Gastrocnemius medialis (tissue), 4 donors: Measurements from ENCODE around the gene RNF220. TPM values are rescaled to one million over a fixed set of nuclear protein-coding genes. Genes with fewer than 3 reads are reported as not detected.

Experiments used
- ATAC-seq, 2 donors: fragments of 150-250 bp; one replicate each; pipeline ENCODE4 v1.9.1; 2016
- DNase-seq, 2 donors: peaks; one replicate each; pipeline ENCODE4 v3.0.0-alpha.2; 2019
- H3K27ac ChIP-seq, 4 donors: fragments of 200-600 bp; sonication (generic); 1 replicate in 1 of 4; 2 replicates in 3 of 4; pipeline ENCODE4 v1.5.1; 2016 to 2018; ENCODE audit warnings: mild to moderate bottlenecking in 2 of 4, moderate library complexity in 1 of 4
- H3K27me3 ChIP-seq, 3 donors: fragments of 200-600 bp; sonication (generic) in 2 of 3; 1 replicate in 1 of 3; 2 replicates in 2 of 3; pipeline versions ENCODE4 v1.5.1 to v1.6.0; 2016 to 2019; ENCODE audit warnings: mild to moderate bottlenecking in 1 of 3, moderate library complexity in 1 of 3
- H3K36me3 ChIP-seq, 2 donors: fragments of 200-600 bp; sonication (generic) in 1 of 2; one replicate each; pipeline ENCODE4 v1.5.1; 2017 to 2018
- H3K4me1 ChIP-seq, 2 donors: fragments of 200-600 bp; sonication (generic) in 1 of 2; one replicate each; pipeline ENCODE4 v1.5.1; 2016 to 2017; ENCODE audit warnings: mild to moderate bottlenecking in 2 of 2
- H3K4me3 ChIP-seq, 4 donors: fragments of 200-600 bp; sonication (generic) in 3 of 4; 1 replicate in 1 of 4; 2 replicates in 3 of 4; pipeline ENCODE4 v1.5.1; 2016 to 2019; ENCODE audit warnings: mild to moderate bottlenecking in 2 of 4
- H3K9me3 ChIP-seq, 3 donors: fragments of 200-600 bp; sonication (generic) in 2 of 3; 1 replicate in 1 of 3; 2 replicates in 2 of 3; pipeline ENCODE4 v1.5.1; 2016 to 2019
- POLR2A ChIP-seq, 2 donors: fragments of 450-650 bp; IDR thresholded peaks; one replicate each; pipeline ENCODE4 v1.6.1; 2017; ENCODE audit warnings: antibody characterized with exemption in 2 of 2, mild to moderate bottlenecking in 2 of 2, moderate library complexity in 2 of 2
- in situ Hi-C, 4 donors: fragments of 200-750 bp; cut with MboI; loops; one replicate each; pipeline versions ENCODE4 v1.15.0 to v1.8.0; 2017; ENCODE audit warnings: low sequenced_read_pairs in 4 of 4
- intact Hi-C: fragments of 100-400 bp; cut with DNase I; formaldehyde crosslinking; loops from one replicate; pipeline ENCODE4 v1.15.1; 2023; ENCODE audit warnings: low total_unique reads
- total RNA-seq, 4 donors: library from RNA; depleted of rRNA; stranded (reverse); fragments of >200 nt; gene quantifications; one replicate each; pipeline versions ENCODE4 v1.1.0 to v1.2.3, GENCODE V29; 2016
- TF ChIP-seq, protein P1 (sequence below), 5 experiments: fragments of 450-650 bp in 3 of 5; fragments of 200-600 bp in 2 of 5; sonication (generic) in 2 of 5; IDR thresholded peaks in 4 of 5; conservative IDR thresholded peaks in 1 of 5; 1 replicate in 4 of 5; 2 replicates in 1 of 5; pipeline ENCODE4 v1.5.1; 2016 to 2019; ENCODE audit warnings: antibody characterized with exemption in 5 of 5, mild to moderate bottlenecking in 3 of 5, moderate library complexity in 3 of 5

The RNF220 gene
- total RNA-seq, 4 donors from 2014 or later, result 91.2 to 172 (median 128) TPM

DNA sequence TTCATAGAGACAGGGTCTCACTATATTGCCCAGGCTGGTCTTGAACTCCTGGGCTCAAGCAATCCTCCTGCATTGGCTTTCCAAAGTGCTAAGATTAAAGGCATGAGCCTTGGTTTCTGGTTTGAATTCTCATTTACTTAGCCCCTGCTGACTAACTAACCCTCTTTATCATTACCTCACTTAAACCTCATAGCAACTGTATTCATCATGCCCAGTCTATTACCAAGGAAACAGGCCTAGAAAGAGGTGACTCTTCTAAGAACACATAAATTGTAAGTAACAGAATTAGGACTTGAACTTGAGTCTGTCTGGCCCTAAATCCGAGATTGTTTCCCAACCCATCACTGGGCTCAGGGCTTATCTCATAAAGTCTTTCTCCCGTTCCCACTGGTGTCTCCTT, 225.1 kb downstream of the RNF220 start:
- H3K36me3 ChIP-seq, result peaks cover 0 to 9% of the 10 kb centered on the region in 2 donors
- no peaks in the 10 kb centered on the region for H3K27me3 ChIP-seq
- H3K27ac ChIP-seq, result no peak overlapping the region
- H3K4me1 ChIP-seq, result peaks cover 20 to 27% of the 10 kb centered on the region in 2 donors
- in situ Hi-C loops (no loop called here), intact Hi-C loops (loop anchor here (5.0 kb wide), 2 partner anchors 42 to 102 kb away; partner anchors contain the start of genes ARMH1, RNU5D-1 and TMEM53)
- no peak overlapping the region for H3K4me3 ChIP-seq
- TF ChIP-seq POLR2A (IDR thresholded peaks at IDR 0.05), result no peak
- TF ChIP-seq, protein P1, sequence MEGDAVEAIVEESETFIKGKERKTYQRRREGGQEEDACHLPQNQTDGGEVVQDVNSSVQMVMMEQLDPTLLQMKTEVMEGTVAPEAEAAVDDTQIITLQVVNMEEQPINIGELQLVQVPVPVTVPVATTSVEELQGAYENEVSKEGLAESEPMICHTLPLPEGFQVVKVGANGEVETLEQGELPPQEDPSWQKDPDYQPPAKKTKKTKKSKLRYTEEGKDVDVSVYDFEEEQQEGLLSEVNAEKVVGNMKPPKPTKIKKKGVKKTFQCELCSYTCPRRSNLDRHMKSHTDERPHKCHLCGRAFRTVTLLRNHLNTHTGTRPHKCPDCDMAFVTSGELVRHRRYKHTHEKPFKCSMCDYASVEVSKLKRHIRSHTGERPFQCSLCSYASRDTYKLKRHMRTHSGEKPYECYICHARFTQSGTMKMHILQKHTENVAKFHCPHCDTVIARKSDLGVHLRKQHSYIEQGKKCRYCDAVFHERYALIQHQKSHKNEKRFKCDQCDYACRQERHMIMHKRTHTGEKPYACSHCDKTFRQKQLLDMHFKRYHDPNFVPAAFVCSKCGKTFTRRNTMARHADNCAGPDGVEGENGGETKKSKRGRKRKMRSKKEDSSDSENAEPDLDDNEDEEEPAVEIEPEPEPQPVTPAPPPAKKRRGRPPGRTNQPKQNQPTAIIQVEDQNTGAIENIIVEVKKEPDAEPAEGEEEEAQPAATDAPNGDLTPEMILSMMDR (IDR thresholded peaks at IDR 0.05 in 4 of 5, conservative IDR thresholded peaks at IDR 0.05 in 1 of 5), result no peak
- DNase-seq, result no peak
- no peak for ATAC-seq
- no peaks in the 10 kb centered on the region for H3K9me3 ChIP-seq

DNA sequence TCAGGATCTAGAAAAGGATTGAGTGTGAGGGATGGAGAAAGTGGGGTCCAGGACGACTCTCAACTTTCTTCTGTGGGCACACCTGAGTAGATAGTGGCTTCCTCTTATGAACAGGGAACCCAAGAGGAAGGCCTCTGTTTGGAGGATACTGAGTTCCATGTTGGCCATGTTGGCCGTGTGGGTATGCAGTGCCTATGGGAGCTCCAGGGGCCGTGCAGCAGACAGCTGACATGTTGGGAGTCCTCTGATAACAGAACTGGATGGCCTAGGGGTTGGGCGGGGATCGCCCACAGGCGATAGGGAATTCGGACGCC, 226.2 kb downstream of the RNF220 start:
- intact Hi-C loops, result loop anchor here (5.0 kb wide), 2 partner anchors 41 to 101 kb away; partner anchors contain the start of genes ARMH1, RNU5D-1 and TMEM53
- in situ Hi-C loops, result no loop called here
- DNase-seq, result peak in 1 of 2 donors; percentile 25
- TF ChIP-seq, protein P1 (IDR thresholded peaks at IDR 0.05 in 4 of 5, conservative IDR thresholded peaks at IDR 0.05 in 1 of 5), result no peak
- TF ChIP-seq POLR2A (IDR thresholded peaks at IDR 0.05), result no peak
- no peaks in the 10 kb centered on the region for H3K27me3 ChIP-seq
- peak overlapping the region; percentile 93 to 98 (median 95) for H3K27ac ChIP-seq
- no peaks in the 10 kb centered on the region for H3K9me3 ChIP-seq
- H3K4me3 ChIP-seq, result peak overlapping the region; percentile 73 to 91 (median 86)
- peaks cover 0 to 21% of the 10 kb centered on the region in 2 donors for H3K36me3 ChIP-seq
- peak in 1 of 2 donors; percentile 36 for ATAC-seq
- H3K4me1 ChIP-seq, result peaks cover 27 to 35% of the 10 kb centered on the region in 2 donors

DNA sequence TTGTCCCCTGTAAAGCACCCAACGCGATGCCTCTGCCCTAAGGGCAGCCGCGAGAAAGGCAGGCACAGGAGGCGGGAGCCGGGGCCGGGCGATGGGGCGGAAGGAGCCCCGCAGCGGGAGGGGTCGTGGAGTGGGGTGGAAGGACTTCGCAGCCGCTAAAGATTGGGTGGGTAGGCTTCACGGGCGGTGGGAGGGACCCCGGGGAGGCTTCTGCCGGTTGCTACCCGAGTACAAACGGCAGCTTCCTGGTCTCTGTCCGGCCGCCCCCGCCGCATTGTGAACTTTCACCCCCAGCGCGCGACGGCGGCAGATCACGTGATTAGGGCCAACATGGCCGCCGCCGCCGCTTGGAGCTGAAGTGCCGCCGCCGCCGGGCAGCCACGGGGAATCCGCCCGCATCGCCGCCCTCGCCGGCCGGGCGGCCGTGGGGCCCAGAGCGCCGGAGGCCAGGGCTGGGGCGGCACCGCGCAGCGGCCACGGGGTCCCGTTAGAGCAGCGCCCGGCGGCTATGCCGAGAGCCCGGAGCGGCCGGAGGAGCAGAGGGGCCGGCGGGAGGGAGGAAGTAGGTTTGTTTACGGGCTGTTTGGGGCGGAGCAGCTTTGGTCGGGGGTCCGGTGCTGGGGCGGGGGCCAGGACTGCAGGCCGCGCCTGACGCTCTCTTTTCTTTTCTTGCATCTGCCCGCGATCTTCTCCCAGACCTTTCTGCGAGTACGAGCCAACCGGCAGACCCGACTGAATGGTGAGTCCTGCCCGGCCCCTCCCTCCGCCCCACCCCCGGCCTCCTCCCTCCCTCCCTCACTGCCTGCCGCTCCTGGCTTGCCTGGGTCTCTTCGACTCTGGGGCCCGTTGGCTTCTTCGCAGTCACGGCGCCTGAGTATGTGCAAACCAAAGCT, 226.8 kb downstream of the RNF220 start:
- intact Hi-C loops, result loop anchor here (5.0 kb wide), 2 partner anchors 40 to 100 kb away; partner anchors contain the start of genes ARMH1, RNU5D-1 and TMEM53
- DNase-seq (peak; percentile 78 to 81), ATAC-seq (peak; percentile 87 to 90)
- Histone ChIP-seq H3K27me3 (no peaks in the 10 kb centered on the region), H3K9me3 (no peaks in the 10 kb centered on the region), H3K4me3 (peak overlapping the region; percentile 73 to 91 (median 86)), H3K27ac (peak overlapping the region; percentile 93 to 98 (median 95)), H3K4me1 (peaks cover 33 to 41% of the 10 kb centered on the region in 2 donors), H3K36me3 (peaks cover 0 to 27% of the 10 kb centered on the region in 2 donors)
- peak; percentile 78 to 82 for TF ChIP-seq POLR2A (IDR thresholded peaks at IDR 0.05)
- TF ChIP-seq, protein P1 (IDR thresholded peaks at IDR 0.05 in 4 of 5, conservative IDR thresholded peaks at IDR 0.05 in 1 of 5), result peak in 3 of 5 experiments; percentile 3 to 50 (median 34)
- in situ Hi-C loops, result no loop called here

DNA sequence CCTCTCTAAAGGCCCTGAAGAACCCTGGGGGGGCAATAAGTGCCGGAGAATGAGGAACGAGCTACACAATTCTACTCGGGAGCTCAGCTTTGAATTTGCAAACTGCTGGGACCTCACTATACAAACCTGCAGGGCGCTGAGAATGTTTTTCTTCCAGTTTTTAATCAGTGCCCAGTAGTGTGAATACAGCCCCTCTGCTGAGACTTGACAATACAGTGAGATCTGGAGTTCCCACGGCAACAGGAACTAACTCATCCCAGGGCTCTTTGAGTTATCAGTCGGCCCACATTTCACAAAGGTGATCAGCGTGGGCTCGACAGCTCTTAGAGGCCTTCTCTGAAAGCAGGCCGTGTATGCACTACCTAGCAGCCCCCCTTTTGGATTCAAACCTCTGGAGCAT, 227.5 kb downstream of the RNF220 start:
- intact Hi-C loops (loop anchor here (5.0 kb wide), 2 partner anchors 40 to 100 kb away; partner anchors contain the start of genes ARMH1, RNU5D-1 and TMEM53), in situ Hi-C loops (no loop called here)
- ATAC-seq (no peak), DNase-seq (no peak)
- Histone ChIP-seq H3K36me3 (peaks cover 0 to 34% of the 10 kb centered on the region in 2 donors), H3K27ac (peak overlapping the region; percentile 93 to 98 (median 95)), H3K27me3 (no peaks in the 10 kb centered on the region), H3K4me1 (peaks cover 40 to 45% of the 10 kb centered on the region in 2 donors), H3K9me3 (no peaks in the 10 kb centered on the region), H3K4me3 (peak overlapping the region; percentile 73 to 91 (median 86))
- TF ChIP-seq, protein P1 (IDR thresholded peaks at IDR 0.05 in 4 of 5, conservative IDR thresholded peaks at IDR 0.05 in 1 of 5), result no peak
- no peak for TF ChIP-seq POLR2A (IDR thresholded peaks at IDR 0.05)
